Mucosa of stomach (tissue), 1 donor: ENCODE results near the gene PHF21A.
A peak's percentile ranks its signal among the peaks of the same experiment; 100 is the strongest.

Source experiments
- H3K27me3 ChIP-seq: one replicate; pipeline ENCODE4 v1.7.0; 2013; ENCODE audit warnings: mild to moderate bottlenecking, low read length; ENCODE audit not compliant: control insufficient read depth, insufficient read depth
- H3K36me3 ChIP-seq: one replicate; pipeline ENCODE4 v1.7.0; 2013; ENCODE audit warnings: low read length; ENCODE audit not compliant: control insufficient read depth, insufficient read depth
- H3K4me1 ChIP-seq: one replicate; pipeline ENCODE4 v1.7.0; 2013; ENCODE audit warnings: mild to moderate bottlenecking, low read length; ENCODE audit not compliant: control insufficient read depth, insufficient read depth
- H3K4me3 ChIP-seq: one replicate; pipeline ENCODE4 v1.7.0; 2013; ENCODE audit warnings: low read length
- H3K9ac ChIP-seq: one replicate; pipeline ENCODE4 v1.7.0; 2013; ENCODE audit warnings: mild to moderate bottlenecking, low read length, moderate library complexity
- H3K9me3 ChIP-seq: one replicate; pipeline ENCODE4 v1.7.0; 2013; ENCODE audit warnings: mild to moderate bottlenecking, low read length, moderate library complexity; ENCODE audit not compliant: control insufficient read depth
- donor health status: Pancreatic carcinoma.

Gene PHF21A

DNA sequence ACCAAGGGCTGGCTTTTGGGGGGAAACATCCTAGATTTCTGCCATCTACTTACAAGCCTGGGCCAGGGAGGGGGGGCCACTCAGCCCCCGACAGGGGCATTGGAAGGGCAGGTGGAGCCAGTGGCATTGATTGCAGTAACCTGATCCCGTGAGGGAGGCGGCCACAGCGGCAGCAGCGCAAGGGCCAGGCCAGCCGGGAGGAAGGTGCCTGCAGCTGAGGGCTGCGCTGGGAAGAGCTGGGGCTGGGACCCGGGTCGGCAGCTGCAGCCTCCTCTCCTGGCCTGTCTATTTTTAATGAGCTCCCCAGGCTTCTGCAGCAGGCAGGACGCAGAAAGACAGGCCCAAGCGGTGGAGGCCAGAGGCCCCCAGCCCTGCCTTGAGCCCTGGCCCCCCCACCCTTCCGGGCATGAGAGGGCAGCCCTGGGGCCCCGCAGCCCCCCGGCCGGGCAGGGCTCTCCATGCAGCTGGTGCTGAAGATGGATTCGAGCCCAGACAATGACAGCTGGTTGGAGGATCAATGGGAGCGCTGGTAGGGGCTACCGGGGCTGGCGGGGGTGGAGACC, 224.8 kb downstream of the PHF21A start:
- H3K4me3 ChIP-seq: no peak overlapping the region
- H3K4me1 ChIP-seq: peaks cover 10% of the 10 kb centered on the region
- no peaks in the 10 kb centered on the region for H3K36me3 ChIP-seq
- no peaks in the 10 kb centered on the region for H3K9me3 ChIP-seq
- peaks cover 38% of the 10 kb centered on the region for H3K27me3 ChIP-seq
- peak overlapping the region; percentile 15 for H3K9ac ChIP-seq

DNA sequence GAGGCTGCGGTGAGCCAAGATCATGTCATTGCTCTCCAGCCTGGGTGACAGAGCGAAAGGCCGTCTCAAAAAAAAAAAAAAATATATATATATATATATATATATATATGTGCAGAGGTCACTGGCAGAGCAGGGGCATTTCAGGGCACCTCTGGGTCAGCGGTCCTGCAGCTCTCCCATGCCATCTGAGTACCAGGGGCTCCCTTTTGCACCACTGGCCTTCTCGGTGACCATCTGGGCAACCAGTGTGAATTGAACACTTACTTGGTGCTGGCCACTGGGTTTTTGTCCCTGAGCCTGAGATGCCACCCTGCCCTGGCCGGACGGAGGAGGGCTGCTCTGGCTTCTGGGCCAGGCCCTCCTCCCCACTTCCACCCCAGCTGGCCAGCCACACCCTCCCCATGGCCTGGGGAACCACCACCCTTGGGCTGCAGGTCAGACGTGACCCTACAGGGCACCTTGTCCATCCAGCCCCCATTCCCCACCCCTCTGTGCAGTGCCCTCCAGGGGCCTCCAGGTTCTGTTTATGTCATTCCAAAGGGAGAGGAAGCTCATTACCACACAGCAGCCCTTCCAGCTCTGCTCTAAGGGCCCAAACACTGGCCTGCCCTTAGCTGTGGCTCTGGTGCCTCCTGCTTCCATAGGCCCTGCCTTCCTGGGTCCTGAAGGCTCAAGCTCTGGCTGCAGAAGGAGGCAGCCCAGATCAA, 225.5 kb downstream of the PHF21A start:
- Histone ChIP-seq H3K9me3 (no peaks in the 10 kb centered on the region), H3K9ac (peak overlapping the region; percentile 15), H3K27me3 (peaks cover 31% of the 10 kb centered on the region), H3K4me1 (peaks cover 10% of the 10 kb centered on the region), H3K36me3 (no peaks in the 10 kb centered on the region), H3K4me3 (no peak overlapping the region)

- Histone ChIP-seq H3K27me3 (peaks cover 27% of the 10 kb centered on the region), H3K4me1 (peaks cover 10% of the 10 kb centered on the region), H3K9ac (no peak overlapping the region), H3K9me3 (no peaks in the 10 kb centered on the region), H3K4me3 (no peak overlapping the region), H3K36me3 (no peaks in the 10 kb centered on the region)
Measured at GRCh38 chr11:45894555-45895247, 226.6 kb downstream of the PHF21A start.

- peaks cover 18% of the 10 kb centered on the region for H3K27me3 ChIP-seq
- no peaks in the 10 kb centered on the region for H3K4me1 ChIP-seq
- H3K9me3 ChIP-seq: no peaks in the 10 kb centered on the region
- no peaks in the 10 kb centered on the region for H3K36me3 ChIP-seq
- H3K9ac ChIP-seq: no peak overlapping the region
- no peak overlapping the region for H3K4me3 ChIP-seq
Measured at GRCh38 chr11:45892856-45893255, 228.4 kb downstream of the PHF21A start.

DNA sequence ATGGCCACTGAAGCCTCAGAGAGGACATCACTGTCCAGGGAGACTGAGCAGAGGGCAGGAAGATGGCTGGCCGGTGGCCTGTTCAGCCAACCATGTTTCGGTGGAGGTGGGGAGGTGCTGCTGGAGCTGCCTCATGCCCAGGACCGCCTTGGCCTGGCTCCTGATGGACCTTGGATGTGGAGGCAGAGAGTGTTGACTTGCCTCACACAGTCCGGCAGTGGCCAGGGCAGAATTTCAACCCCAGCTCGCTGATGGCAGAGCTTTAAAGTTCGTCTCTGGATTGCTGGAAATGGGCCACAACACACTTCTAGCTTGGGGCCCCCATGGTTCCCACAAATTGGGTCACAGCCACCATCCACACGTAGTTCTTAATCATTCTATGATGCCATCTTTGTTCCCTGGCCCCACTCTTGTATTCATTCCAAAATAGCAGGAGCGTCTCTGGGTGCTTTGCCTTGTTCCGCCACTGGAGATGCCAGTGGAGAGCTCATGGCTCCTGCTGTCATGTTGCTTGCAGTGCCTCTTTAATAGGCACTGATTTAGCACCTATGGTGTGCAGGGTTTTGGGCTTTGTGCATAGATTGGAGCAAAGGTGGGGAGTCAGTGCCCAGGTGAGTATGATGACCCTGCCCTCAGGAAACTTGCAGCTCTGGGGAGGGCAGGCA, 230.2 kb downstream of the PHF21A start:
- no peaks in the 10 kb centered on the region for H3K9me3 ChIP-seq

GRCh38 chr11:45889966-45890365, 231.3 kb downstream of the PHF21A start:
- no peak overlapping the region for H3K4me3 ChIP-seq
- H3K9me3 ChIP-seq: no peaks in the 10 kb centered on the region
- H3K9ac ChIP-seq: no peak overlapping the region
- no peaks in the 10 kb centered on the region for H3K36me3 ChIP-seq
- H3K4me1 ChIP-seq: peaks cover 3% of the 10 kb centered on the region
- H3K27me3 ChIP-seq: peaks cover 4% of the 10 kb centered on the region

More for the DNA sequence above, 230.2 kb downstream of the PHF21A start:
- peaks cover 8% of the 10 kb centered on the region for H3K27me3 ChIP-seq
- H3K4me3 ChIP-seq: no peak overlapping the region
- no peaks in the 10 kb centered on the region for H3K4me1 ChIP-seq
- H3K9ac ChIP-seq: no peak overlapping the region
- no peaks in the 10 kb centered on the region for H3K36me3 ChIP-seq

DNA sequence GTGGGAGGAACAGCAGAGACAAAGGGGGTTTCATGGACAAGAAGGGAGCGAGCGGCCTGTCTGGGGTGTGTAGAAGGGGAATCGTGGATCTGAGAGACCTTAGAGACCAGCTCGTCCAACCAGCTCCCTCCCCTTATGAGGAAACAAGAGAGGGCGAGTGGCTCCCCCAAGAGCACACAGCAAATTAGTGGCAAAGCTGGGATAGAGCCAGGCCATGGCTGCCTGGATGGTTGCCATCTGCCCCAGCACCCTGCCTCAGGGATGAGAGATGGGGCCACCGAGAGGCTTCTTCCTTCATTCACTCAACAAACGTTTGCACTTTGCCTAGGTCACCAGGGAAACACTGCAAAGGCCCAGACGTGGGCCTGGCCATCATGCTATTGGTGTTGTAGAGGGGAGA, 231.7 kb downstream of the PHF21A start:
- H3K4me3 ChIP-seq: no peak overlapping the region
- H3K4me1 ChIP-seq: peaks cover 4% of the 10 kb centered on the region
- no peak overlapping the region for H3K9ac ChIP-seq
- H3K27me3 ChIP-seq: peaks cover 4% of the 10 kb centered on the region
- H3K36me3 ChIP-seq: no peaks in the 10 kb centered on the region
- H3K9me3 ChIP-seq: no peaks in the 10 kb centered on the region

DNA sequence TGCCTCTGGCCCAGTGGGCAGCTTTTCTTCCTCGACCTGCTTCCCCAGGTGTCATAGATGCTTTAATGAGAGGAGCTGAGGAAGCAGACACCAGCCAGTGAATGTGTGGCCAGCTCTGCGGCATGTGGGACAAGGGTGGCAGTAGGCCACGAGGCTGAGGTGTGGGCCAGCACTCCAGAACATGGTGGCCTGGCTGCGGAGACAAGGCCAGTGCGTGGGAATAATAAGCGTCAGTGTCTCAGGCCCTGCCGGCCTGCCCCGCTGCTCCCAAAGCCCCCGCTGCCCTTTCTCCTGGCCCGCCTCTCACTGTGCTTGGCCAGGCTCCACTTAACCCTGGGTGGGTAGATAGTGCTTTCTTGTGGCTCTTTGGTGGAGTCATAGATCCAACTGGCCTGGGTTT, 233.7 kb downstream of the PHF21A start:
- Histone ChIP-seq H3K9me3 (no peaks in the 10 kb centered on the region), H3K27me3 (no peaks in the 10 kb centered on the region), H3K9ac (no peak overlapping the region), H3K4me1 (peaks cover 4% of the 10 kb centered on the region), H3K4me3 (no peak overlapping the region), H3K36me3 (no peaks in the 10 kb centered on the region)

DNA sequence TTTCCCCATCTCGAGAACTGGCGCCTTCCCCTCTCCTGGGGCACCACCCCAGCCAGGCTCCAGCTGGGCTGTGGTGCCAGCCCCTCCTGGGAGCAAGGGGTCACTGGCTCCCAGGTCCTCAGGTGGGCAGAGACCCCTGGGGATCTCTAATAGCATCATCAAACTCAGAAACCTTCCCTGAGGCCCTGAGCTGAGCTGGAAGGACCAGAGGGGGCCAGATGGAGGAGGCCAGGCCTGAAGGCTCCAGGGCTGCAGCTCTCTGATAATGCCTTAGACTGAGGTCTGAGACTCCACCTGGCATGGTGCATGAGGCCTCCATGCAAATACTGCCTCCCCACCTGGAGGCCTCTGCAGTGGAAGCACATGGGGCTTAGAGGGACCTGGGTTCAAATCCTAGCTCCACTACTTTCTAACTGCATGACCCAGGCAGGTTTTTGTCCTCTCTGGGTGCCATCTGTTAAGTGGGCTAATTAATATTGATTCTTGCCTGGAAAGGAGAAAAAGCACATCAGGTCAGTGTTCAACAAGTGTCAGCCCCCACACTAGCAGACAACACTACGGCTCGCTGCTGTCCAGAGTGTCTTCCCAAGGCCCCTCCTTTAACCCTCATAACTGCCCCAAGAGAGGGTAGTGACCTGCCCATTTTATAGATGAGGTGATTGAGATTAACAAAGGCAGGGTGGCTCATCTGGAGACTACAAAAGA, 234.3 kb downstream of the PHF21A start:
- Histone ChIP-seq H3K9me3 (no peaks in the 10 kb centered on the region), H3K4me1 (peaks cover 4% of the 10 kb centered on the region), H3K36me3 (no peaks in the 10 kb centered on the region), H3K9ac (no peak overlapping the region), H3K27me3 (no peaks in the 10 kb centered on the region), H3K4me3 (no peak overlapping the region)

DNA sequence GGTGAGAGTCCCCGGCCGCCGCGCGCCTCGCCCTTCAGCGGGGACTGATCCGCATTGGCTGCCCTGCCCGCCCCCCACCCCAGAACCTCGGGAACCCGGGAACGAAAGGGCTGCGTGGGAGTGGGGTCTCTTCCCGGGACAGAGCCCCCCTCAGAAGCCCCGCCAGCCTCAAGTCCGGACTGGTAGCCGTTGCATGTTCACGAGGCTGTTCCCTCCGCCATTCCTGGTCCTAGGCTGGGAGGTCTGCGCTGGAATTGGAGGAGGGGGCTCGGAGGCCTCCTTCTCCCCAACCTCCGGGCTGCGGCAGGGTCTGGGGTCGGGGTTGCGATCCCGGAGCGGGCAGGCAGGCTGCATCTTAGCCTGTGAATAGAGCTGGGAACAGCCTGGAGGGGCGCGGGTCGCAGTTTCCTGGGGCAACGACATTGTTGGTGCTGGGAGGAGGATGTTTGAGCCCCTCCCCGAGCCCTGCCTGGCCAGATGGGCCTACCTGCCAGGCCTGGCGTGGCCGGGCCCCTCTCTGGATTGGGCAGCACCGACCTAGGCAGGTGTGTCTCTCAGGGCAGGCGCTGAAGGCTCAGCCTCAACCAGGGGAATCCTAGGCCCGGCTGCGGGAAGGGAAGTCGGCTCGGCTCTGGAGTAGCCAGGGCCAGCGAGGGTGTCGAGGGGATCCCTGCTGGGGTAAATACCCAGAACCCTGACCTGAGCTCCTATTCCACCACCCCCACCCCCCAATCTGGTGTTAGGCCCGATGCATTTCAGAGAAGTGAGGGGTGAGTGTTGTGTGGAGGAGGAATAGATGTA, 235.1 kb downstream of the PHF21A start:
- Histone ChIP-seq H3K36me3 (peaks cover 2% of the 10 kb centered on the region), H3K9me3 (no peaks in the 10 kb centered on the region), H3K9ac (peak overlapping the region; percentile 43), H3K27me3 (no peaks in the 10 kb centered on the region), H3K4me3 (no peak overlapping the region), H3K4me1 (peaks cover 4% of the 10 kb centered on the region)

DNA sequence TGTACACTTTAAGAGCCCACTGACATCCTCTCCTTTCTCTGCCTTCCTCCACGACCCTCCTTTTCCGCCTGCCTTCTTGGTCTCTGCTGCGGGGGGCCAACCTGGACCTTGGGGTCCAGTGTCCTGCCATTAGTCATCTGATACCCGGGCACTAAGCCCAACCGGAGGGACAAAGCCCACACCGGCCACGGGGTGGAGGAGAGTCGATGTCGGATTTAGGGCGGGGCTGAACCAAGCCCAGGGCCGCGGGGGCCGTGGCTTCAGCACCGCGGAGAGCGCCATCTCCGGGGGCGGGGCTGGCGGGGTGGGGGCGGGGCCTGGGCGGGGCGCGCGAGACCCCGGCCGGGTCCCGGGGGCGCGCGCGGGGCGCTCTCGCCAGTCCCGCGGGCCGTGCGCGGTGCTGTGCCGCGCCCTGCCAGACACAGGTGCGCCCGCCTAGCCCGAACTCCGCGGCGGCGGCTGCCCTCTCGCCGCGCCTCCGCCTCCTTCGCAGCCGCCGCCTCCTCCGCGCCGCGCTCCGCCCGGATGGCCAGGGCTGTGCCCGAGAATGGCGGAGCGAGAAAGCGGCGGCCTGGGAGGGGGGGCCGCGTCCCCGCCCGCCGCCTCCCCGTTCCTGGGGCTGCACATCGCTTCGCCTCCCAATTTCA, 235.9 kb downstream of the PHF21A start, which contains the start of gene MAPK8IP1:
Gene MAPK8IP1 (plus strand): TSS at position 378 of the 647 bp plus-strand sequence. CDS start 170 bp downstream, at position 548.
- peak within 1 kb of the TSS; percentile 43 for H3K9ac ChIP-seq

More for the DNA sequence above, 235.9 kb downstream of the PHF21A start, which contains the start of gene MAPK8IP1:
- Histone ChIP-seq H3K4me3 (no peak within 1 kb of the TSS), H3K9me3 (no peaks in the 10 kb centered on the region), H3K4me1 (peaks cover 4% of the 10 kb centered on the region), H3K27me3 (no peaks in the 10 kb centered on the region), H3K36me3 (peaks cover 6% of the 10 kb centered on the region)
